ENCODE data around the gene SGSM1.

DNA sequence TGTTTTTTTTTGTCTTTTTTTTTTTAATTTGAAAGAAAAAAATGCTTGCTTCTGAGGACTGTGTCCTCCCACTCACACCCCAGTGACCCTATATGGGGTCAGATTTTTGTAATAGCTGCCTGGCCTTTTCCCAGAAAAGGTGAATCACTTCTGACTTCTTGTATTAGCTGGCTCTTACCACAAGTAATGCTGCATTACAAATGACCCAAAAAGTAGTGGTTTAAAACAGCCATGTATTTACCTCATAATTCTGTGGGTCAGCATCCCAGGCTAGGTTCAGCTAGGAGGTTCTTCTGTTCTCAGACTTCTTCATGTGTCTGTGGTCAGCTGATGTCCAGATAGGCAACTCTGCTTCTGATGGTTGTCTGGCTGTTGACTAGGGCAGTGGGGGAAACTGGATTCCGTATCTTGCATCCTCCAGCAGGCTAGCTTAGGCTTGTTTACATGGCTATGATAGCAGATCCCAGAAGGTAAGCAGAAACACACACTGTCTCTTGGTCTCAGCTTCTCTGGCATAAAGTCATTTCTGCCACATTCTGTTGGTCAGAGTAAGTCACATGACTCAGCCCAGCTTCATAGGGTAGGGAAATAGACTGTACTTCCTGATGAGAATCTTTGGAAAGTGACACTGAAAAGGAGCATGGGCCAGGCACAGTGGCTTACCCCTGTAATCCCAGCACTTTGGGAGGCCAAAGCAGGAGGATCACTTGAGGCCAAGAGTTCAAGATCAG is 121.0 kb downstream of the SGSM1 start:
- TF ChIP-seq, protein P1, sequence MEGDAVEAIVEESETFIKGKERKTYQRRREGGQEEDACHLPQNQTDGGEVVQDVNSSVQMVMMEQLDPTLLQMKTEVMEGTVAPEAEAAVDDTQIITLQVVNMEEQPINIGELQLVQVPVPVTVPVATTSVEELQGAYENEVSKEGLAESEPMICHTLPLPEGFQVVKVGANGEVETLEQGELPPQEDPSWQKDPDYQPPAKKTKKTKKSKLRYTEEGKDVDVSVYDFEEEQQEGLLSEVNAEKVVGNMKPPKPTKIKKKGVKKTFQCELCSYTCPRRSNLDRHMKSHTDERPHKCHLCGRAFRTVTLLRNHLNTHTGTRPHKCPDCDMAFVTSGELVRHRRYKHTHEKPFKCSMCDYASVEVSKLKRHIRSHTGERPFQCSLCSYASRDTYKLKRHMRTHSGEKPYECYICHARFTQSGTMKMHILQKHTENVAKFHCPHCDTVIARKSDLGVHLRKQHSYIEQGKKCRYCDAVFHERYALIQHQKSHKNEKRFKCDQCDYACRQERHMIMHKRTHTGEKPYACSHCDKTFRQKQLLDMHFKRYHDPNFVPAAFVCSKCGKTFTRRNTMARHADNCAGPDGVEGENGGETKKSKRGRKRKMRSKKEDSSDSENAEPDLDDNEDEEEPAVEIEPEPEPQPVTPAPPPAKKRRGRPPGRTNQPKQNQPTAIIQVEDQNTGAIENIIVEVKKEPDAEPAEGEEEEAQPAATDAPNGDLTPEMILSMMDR (IDR thresholded peaks at IDR 0.05): no peak
- TF ChIP-seq POLR2A (IDR thresholded peaks at IDR 0.05): no peak
